GM18505 (cell line): ENCODE measurements around the gene KSR2.

Experiments
- ATAC-seq: cut with Tn5 transposase; IDR thresholded peaks from one replicate; pipeline ENCODE4 v1.9.1; 2021; ENCODE audit not compliant: unreplicated experiment
- POLR2A ChIP-seq: IDR thresholded peaks from 4 replicates; pipeline ENCODE4 v1.6.1; 2011; ENCODE audit warnings: borderline replicate concordance; ENCODE audit not compliant: insufficient read depth, insufficient read length; ENCODE audit errors: extremely low read depth

Gene KSR2

DNA sequence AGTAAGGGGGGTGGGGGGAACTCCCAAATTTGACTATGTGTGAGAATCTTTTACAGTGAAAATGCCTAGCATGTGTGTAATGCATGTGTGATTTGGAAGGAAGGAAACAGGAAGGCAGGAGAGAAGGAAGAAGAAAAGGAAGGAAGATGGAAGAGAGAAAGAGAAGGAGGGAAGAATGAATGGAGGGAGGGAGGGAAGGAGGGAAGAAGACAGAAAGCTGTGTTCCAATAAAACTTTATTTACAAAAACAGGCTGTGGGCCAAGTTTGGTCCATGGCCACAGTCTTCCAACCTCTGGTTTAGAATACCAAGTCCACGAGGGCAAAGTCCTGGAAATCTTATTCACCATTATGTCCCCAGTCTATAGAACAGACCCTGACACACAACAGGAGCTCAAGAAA, 278.9 kb downstream of the KSR2 start:
- ATAC-seq = no peak
- no peak for TF ChIP-seq POLR2A

DNA sequence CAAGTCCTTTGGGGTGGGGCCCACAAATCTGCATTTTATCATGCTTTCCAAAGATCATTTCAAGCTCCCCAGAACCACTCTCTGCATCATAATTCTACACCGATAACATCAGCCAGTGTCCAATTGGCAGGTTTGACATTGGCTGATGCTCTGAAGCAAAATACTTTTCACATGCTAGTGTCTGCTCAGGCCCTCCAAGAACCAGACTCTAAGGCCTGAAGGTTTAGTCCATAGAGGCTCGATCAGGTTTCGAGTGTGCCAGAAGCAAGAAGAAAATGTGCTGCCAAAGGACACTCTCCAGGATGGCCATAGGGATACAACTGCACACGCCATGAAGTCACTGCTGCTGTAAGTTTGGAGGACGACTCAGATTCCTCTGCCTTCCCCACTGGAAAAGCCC, 280.3 kb downstream of the KSR2 start:
- TF ChIP-seq POLR2A = no peak
- ATAC-seq = no peak

DNA sequence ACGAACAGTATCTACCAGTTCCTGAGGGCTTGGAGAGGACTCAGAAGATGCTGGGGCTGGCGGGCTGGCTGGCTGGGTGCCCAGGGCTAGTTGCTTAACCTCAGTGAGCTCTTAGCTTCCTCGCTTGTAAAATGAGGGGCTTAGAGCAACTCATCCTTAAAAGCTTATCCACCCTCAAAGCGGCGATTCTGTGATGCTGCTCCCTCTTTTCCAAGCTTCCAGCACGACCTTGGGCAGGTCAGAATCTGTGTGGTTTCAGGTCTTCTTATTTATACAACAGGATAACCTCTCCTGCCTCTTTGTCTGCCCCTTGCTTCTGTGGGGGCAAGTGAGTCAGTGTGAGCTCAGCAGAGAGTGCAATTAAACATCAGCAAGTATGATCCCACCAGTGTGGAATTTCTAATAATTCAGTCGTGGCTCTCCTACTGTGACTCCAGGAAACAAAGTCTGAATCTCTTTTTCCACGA, 281.8 kb downstream of the KSR2 start:
- no peak for ATAC-seq
- TF ChIP-seq POLR2A = no peak

DNA sequence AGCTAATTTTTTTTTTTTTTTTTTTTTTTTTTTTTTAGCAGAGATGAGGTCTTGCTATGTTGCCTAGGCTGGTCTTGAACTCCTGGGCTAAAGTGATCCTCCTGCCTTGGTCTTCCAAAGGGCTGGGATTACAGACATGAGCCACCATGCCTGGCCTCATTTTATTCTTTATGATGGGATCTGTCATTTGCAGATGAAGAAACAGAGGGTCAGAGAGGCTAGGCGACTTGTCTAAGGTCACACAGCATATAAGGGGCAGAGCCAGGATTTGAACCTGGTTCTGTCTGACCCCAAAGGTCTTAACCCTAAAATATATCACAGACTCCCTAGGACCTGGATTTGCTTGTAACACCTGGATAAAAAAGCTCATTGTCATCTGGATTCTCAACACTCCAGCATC, 282.6 kb downstream of the KSR2 start:
- no peak for TF ChIP-seq POLR2A
- ATAC-seq = no peak

DNA sequence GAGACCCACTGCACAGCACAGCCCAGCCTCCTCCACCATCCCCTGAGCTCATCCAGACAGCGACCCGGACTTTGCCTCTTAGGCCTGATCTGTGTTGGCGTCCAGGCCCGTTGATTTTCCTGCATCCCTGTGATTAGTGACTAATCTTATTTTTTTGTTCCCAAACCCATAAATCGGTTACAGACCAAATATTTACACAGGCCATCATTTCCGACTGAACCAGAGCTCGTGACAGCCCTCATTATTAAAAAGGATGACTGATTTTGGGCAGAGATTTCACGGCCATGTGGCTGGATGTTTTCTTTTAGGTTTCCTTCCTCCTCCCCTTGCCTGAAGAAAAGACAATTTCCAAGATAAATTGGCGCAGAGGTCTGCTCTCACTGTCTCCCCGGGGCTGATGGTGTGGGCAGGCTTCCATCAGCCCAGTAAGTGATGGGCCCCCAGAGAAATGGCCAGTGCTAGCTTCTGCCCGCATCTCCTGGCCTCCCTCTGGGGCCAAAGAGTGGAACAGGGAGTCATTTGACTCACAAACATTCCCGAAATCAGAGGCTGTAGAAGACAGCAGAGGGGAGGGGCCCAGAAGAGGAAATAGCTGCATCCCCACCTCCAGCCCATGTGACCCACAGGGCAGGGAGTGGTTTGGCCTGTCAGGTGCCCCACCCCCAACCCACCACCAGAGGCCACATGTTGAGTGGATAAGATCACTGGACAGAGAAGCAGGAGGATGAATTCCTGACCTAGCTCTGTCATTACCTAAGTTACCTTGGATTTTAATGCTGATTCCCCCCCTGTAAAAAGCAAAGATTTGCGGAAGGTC, 283.5 kb downstream of the KSR2 start:
- ATAC-seq = no peak
- TF ChIP-seq POLR2A = no peak

DNA sequence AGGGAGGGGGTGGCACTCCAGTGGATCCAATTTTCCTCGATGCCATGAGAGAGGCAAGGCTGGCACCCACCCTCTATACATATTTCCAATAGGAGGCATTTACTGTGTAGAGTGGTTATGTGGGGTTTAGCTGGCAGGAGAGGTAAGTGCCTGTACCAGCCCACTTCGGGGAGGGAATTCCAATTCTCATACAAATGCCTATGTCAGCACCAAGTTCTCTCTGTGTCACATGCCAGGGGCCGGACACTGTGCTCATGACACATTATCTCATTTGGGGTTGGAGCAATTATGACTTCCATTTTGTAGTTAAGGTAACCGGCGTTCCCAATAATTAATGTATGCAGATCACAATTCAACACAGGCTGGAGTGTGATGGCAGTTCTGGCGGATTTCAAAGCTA, 284.3 kb downstream of the KSR2 start:
- no peak for TF ChIP-seq POLR2A
- no peak for ATAC-seq

DNA sequence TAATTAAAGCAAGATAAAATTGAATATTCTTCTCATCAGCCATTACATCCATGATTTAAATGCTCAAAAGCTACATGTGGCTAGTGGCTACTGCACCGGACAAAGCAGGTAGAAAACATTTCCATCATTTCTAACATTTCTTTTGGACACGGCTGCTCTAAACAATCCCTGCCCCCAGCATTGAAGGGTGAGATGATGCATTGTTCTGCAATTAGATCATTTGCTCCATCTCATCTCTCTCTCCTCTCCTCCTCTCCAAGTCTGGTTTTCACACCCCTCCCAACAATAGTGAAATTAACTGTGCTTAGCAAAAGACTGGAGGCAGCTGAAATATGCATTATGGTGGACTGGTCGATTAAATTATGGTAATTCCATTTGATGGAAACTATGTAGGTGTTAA, 288.5 kb downstream of the KSR2 start:
- TF ChIP-seq POLR2A = no peak
- no peak for ATAC-seq

DNA sequence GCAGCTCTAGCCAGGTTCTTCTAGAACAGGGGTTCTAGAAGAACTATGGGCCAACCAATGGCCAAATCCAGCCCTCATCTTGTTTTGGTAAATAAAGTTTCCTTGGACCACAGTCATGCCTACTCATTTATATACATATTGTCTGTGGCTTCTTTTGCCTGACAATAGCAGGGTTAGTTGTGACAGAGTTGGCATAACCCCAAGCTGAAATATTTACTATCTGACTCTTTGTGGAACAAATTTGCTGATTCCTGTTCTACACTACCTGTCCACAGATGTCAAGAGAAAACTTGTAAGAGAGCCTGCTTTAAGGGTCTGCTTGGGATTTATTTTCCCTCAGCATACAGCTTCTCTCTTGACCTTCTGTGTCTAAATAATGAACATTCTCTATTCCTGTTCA, 289.0 kb downstream of the KSR2 start:
- no peak for ATAC-seq
- TF ChIP-seq POLR2A = no peak

DNA sequence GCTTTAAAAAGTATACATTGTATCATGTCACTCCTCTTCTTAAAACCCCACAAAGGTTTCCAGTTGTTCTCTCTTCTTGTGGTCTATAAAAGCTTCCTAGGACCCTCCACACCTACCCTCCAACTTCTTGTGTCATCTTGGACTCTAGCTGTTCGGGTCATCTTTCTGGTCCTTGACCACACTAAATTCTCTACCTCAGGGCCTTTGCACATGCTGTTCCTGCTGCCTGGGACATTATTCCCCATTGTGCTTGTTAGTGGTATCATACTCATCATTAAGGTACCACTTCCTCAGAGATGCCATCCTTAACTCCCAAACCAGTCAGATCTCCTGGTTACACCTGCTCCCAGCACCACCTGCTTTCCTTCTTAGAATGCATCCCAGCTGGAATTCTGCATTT, 294.0 kb downstream of the KSR2 start:
- TF ChIP-seq POLR2A = no peak
- ATAC-seq = no peak

DNA sequence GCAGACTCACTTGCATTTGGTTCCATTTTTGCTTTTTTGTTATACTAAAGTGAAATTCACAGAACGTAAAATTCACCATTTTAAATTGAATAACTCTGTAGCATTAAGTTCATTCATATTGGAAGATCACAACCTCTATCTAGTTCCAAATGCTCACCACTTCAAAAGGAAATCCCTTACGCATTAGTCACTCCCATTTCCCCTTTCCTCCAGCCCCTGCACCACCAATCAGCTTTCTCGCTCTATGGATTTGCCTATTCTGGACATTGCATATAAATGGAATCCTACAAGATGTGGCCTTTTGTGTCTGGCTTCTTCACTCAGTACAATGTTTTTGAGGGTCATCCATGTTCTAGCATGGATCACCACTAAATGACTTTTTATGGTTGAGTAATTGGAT, 294.5 kb downstream of the KSR2 start:
- no peak for ATAC-seq
- no peak for TF ChIP-seq POLR2A

DNA sequence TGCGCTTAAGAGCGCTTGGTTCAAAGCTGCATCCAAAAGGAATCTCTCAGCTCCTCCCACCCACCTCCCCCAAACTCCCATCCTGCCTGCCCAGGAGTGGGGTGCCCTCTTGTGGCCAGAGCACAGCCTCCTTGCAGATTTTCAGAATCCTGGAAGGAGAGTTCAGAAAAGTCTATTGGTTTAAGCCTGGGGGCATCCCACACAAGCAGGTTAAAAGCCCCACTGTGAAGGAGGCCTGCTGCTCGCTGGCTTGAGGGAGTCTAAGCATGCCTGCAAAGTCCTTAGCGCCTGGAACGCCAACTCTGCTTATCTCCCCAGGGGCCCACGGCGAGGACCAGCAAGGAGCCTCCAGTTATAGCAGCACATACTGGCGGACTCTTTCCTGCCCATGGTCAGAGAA, 297.1 kb downstream of the KSR2 start:
- ATAC-seq = no peak
- no peak for TF ChIP-seq POLR2A

DNA sequence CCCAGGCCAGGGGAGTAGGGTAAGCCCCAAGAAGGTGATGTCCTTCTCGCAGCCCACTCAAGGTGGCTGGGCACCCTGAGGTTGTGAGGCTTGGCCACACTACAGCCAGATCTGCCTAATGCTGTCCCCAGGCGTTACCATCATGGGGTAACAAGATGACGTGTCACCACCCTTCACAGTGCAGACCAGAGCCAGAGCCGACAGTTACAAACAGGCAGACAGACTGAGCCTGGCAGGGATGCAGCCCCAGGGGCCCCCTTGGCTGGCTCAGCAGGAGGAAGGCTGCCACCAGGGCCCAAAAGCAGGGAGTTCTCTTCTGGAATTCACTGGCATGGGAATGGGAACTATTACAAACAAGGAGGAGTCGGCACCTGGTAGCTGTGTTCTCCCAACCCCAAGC, 304.6 kb downstream of the KSR2 start:
- ATAC-seq = no peak
- no peak for TF ChIP-seq POLR2A

DNA sequence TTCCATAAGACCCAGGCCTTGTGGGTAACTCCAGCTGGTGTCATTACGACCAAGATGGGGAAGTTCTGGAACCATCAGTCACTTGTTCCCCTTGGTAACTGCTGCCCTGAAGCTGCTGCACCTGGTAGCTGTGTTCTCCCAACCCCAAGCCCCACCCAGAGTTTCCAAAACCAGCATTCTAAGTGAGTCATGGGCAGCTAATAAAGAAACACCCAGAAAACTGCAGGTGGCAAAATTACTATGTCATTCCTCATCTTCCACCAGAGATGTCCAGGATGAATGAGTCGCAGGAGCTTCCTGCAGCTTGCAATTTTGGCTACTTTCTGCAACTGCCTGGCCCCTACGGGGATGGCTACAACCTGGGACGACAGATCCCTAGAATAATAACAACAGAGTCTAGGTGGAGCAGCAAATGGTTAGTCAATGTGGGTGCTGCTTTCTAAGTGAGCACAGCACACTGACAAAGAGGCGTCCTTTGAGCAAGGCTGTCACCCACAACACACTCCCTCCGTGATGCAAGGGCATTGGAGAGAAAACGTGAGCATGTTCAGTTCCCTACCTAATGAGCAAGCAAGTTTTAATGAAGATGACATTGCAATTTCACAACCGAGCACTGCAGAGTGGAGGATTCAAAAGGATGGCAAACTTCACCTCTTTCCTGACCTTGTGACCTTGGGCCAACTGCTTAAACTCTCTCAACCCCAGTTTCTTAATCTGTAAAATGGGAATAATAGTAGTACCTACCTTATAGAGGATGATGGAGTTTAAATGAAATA, 306.0 kb downstream of the KSR2 start:
- ATAC-seq = no peak
- no peak for TF ChIP-seq POLR2A

DNA sequence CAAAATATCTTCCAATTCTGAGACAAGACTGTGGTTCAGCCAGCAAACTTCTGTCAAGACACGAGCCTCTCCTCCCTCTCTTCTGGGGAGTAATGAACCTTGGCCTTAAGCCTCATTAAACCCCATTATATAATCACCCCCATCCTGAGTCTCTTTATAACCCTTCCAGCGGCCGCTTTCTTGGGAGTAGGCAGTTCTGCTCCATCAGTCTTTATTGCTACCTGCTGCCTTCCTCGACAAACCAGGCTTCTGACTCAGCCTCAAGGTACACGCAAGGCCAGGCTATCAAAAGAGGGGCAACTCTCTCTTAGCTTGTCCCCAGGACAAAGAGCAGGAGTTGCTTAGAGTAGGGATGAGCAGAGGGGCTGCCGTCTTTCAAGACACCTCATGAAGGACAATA, 306.6 kb downstream of the KSR2 start:
- ATAC-seq = no peak
- TF ChIP-seq POLR2A = no peak
